CD1c-positive myeloid dendritic cell (primary cell): ENCODE data around the gene TMEM127.

ENCODE experiments used
- DNase-seq: peaks from one replicate; pipeline ENCODE4 v3.0.0-alpha.2; 2016; ENCODE audit errors: extremely low spot score

Gene TMEM127

GRCh38 chr2:96205888-96206287 lies 59.9 kb downstream of the TMEM127 start:
- DNase-seq: no peak

- DNase-seq: peak; percentile 23
Measured at GRCh38 chr2:96204836-96205624, 60.8 kb downstream of the TMEM127 start.

- no peak for DNase-seq
Measured at GRCh38 chr2:96203130-96204028, 62.4 kb downstream of the TMEM127 start.

DNA sequence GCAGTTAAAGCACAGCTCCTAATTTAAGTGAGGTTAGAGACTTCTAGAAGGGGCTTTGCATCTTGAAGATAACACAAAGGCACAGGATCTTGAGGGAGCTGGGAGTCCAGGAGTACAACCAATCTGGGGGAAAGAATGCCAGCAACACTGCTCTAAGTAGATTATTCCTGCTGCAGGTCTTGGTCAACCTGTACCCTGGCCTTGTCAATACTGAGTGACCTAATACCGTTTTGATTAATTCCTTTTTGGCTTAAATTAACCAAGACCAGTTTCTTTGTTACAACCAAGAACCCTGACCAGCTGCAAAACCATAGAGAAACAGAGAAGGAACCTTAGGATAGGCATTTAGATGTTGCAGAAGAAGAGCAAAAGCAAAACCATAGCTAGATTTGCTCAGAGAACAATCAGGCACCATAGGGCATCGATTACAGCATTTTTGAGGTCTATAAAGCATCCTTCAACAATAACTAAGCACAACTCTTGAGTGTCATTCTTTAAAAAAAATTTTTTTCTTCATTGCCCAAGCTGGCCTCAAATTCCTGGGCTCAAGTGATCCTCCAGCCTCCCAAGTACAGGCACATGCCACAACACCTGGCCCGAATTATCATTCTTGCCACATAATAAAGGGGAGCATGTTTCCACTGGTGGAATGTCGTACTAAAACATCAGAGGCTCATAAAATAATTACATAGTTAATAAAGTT lies 63.5 kb downstream of the TMEM127 start:
- no peak for DNase-seq

DNA sequence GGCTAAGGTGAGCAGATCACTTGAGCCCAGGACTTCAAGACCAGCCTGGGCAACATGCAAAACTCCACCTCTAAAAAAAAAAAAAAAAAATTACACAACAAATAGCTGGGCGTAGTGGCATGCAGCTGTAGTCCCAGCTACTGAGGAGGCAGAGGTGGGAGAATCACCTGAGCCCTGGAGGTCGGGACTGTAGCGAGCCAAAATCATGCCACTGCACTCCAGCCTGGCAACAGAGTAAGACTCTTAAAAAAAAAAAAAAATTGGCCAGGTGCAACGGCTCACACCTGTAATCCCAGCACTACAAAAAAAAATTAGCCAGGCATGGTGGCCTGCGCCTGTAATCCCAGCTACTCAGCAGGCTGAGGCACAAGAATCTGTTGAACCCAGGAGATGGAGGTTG lies 64.5 kb downstream of the TMEM127 start:
- no peak for DNase-seq

DNA sequence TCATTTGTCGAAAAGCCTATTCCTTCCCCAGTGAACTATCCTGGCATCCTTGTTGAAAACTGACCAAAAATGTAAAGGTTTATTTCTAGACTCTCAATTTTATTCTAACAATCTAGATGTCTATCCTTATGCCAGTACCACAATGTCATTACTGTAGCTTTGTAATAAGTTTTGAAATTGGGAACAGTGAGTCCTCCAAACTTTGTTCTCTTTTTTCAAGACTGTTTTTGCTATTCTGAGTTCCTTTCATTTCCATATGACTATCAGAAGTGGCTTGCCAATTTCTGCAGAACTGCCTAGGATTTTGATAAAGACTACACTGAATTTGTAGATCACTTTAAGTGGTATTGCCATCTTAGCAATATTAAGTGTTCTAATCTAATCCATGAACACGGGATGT lies 66.9 kb downstream of the TMEM127 start:
- DNase-seq: peak; percentile 60
